Renal cortex interstitium (tissue), 3 donors: ENCODE results near the gene AMN1. TPM values are rescaled to one million over a fixed set of nuclear protein-coding genes. Genes with fewer than 3 reads are reported as not detected.

Experiments
- polyA plus RNA-seq, 3 donors: library from polyadenylated mRNA; unstranded; fragments of 120-200 nt; gene quantifications; one replicate each; pipeline ENCODE4 v1.2.1, GENCODE V29; 2013; ENCODE audit not compliant: insufficient read length in 3 of 3

Gene AMN1
- polyA plus RNA-seq, 3 donors: 20.5 to 22.8 (median 21.5) TPM

Other genes with a start within 250 kb of the AMN1 start
- gene DENND5B, start 137.9 kb downstream of the AMN1 start, polyA plus RNA-seq: 10 to 100 TPM; 27.7 to 34.2 (median 28.4) TPM
- gene ETFBKMT, start 69.3 kb downstream of the AMN1 start, polyA plus RNA-seq: 1 to 10 TPM; 4.8 to 5.3 (median 5.2) TPM
- 10 to 100 TPM; 51.1 to 58.9 (median 52.1) TPM for gene RESF1, start 230.4 kb upstream of the AMN1 start, polyA plus RNA-seq